ENCODE measurements around the gene SH2D7. TPM values are rescaled to one million over a fixed set of nuclear protein-coding genes. Genes with fewer than 3 reads are reported as not detected.

Gene SH2D7
- total RNA-seq, 1 donor from 2014 or later = not detected

- Mint-ChIP-seq H3K4me3 (ENCODE audit: unreplicated experiment) (no peak overlapping the region), H3K36me3 (ENCODE audit: low read depth) (no peaks in the 10 kb centered on the region)
Observed at GRCh38 chr15:78083687-78084448, 8.5 kb upstream of the SH2D7 start.

GRCh38 chr15:78084449-78084750 lies 8.0 kb upstream of the SH2D7 start:
- Mint-ChIP-seq H3K36me3 (ENCODE audit: low read depth) (no peaks in the 10 kb centered on the region), H3K27ac (ENCODE audit: unreplicated experiment) (no peak overlapping the region), H3K27me3 (ENCODE audit: low read depth) (no peaks in the 10 kb centered on the region), H3K9me3 (ENCODE audit: low read depth) (no peaks in the 10 kb centered on the region), H3K4me1 (ENCODE audit: low read depth) (peaks cover 17% of the 10 kb centered on the region), H3K4me3 (ENCODE audit: unreplicated experiment) (no peak overlapping the region)
- no peak for TF ChIP-seq CTCF (IDR thresholded peaks at IDR 0.05)
- DNase-seq (ENCODE audit: low spot score) = no peak

More at GRCh38 chr15:78083687-78084448, 8.5 kb upstream of the SH2D7 start:
- DNase-seq (ENCODE audit: low spot score) = no peak
- TF ChIP-seq CTCF (IDR thresholded peaks at IDR 0.05) = no peak
- Mint-ChIP-seq H3K27me3 (ENCODE audit: low read depth) (no peaks in the 10 kb centered on the region), H3K9me3 (ENCODE audit: low read depth) (no peaks in the 10 kb centered on the region), H3K27ac (ENCODE audit: unreplicated experiment) (no peak overlapping the region), H3K4me1 (ENCODE audit: low read depth) (peaks cover 17% of the 10 kb centered on the region)

- Mint-ChIP-seq H3K36me3 (ENCODE audit: low read depth) (no peaks in the 10 kb centered on the region), H3K27me3 (ENCODE audit: low read depth) (no peaks in the 10 kb centered on the region), H3K4me1 (ENCODE audit: low read depth) (peaks cover 23% of the 10 kb centered on the region), H3K4me3 (ENCODE audit: unreplicated experiment) (no peak overlapping the region), H3K9me3 (ENCODE audit: low read depth) (no peaks in the 10 kb centered on the region), H3K27ac (ENCODE audit: unreplicated experiment) (peak overlapping the region; percentile 80)
- no peak for TF ChIP-seq CTCF (IDR thresholded peaks at IDR 0.05)
- DNase-seq (ENCODE audit: low spot score) = no peak
Observed at GRCh38 chr15:78085928-78086327, 6.4 kb upstream of the SH2D7 start.

GRCh38 chr15:78087951-78088772 lies 4.2 kb upstream of the SH2D7 start:
- DNase-seq (ENCODE audit: low spot score) = no peak
- no peaks in the 10 kb centered on the region for H3K9me3 Mint-ChIP-seq (ENCODE audit: low read depth)
- H3K27ac Mint-ChIP-seq (ENCODE audit: unreplicated experiment) = no peak overlapping the region
- no peak overlapping the region for H3K4me3 Mint-ChIP-seq (ENCODE audit: unreplicated experiment)
- peaks cover 40% of the 10 kb centered on the region for H3K4me1 Mint-ChIP-seq (ENCODE audit: low read depth)
- H3K27me3 Mint-ChIP-seq (ENCODE audit: low read depth) = no peaks in the 10 kb centered on the region
- no peaks in the 10 kb centered on the region for H3K36me3 Mint-ChIP-seq (ENCODE audit: low read depth)
- no peak for TF ChIP-seq CTCF (IDR thresholded peaks at IDR 0.05)

GRCh38 chr15:78088773-78089080 lies 3.6 kb upstream of the SH2D7 start:
- TF ChIP-seq CTCF (IDR thresholded peaks at IDR 0.05) = no peak
- H3K27me3 Mint-ChIP-seq (ENCODE audit: low read depth) = no peaks in the 10 kb centered on the region
- H3K27ac Mint-ChIP-seq (ENCODE audit: unreplicated experiment) = no peak overlapping the region
- no peaks in the 10 kb centered on the region for H3K36me3 Mint-ChIP-seq (ENCODE audit: low read depth)
- no peak for DNase-seq (ENCODE audit: low spot score)
- H3K4me3 Mint-ChIP-seq (ENCODE audit: unreplicated experiment) = no peak overlapping the region
- H3K4me1 Mint-ChIP-seq (ENCODE audit: low read depth) = peaks cover 45% of the 10 kb centered on the region
- no peaks in the 10 kb centered on the region for H3K9me3 Mint-ChIP-seq (ENCODE audit: low read depth)
